Central memory CD8-positive, alpha-beta T cell (primary cell): Measurements from ENCODE around the gene SYNGR3.
A peak's percentile ranks its signal among the peaks of the same experiment; 100 is the strongest.
"Not testable (repeated sequence)": the region's sequence is repeated elsewhere in the genome, so short reads cannot be mapped to it uniquely, and the experiment has no call there.

ENCODE experiments used
- ATAC-seq: fragments of 150-1000 bp; cut with Tn5 transposase; replicated peaks from 2 replicates; pipeline ENCODE4 v1.10.0; 2022; ENCODE audit warnings: mild to moderate bottlenecking, moderate FRiP score, moderate number of reproducible peaks; ENCODE audit not compliant: poor library complexity, severe bottlenecking; ENCODE audit errors: extremely low read depth
- DNase-seq, 2 donors: peaks; one replicate each; pipeline ENCODE4 v3.0.0; 2021; ENCODE audit warnings: low spot score in 2 of 2
- H3K27ac Mint-ChIP-seq: one replicate; pipeline ENCODE4 v1.8.0; 2022; ENCODE audit warnings: low read depth, mild to moderate bottlenecking, moderate library complexity, mixed read lengths
- H3K27me3 Mint-ChIP-seq: one replicate; pipeline ENCODE4 v1.8.0; 2022; ENCODE audit warnings: mixed read lengths
- H3K36me3 Mint-ChIP-seq: one replicate; pipeline ENCODE4 v1.8.0; 2022; ENCODE audit warnings: mild to moderate bottlenecking, moderate library complexity, mixed read lengths; ENCODE audit not compliant: insufficient read depth
- H3K4me1 Mint-ChIP-seq: one replicate; pipeline ENCODE4 v1.8.0; 2022; ENCODE audit warnings: mixed read lengths
- H3K4me3 Mint-ChIP-seq: one replicate; pipeline ENCODE4 v1.8.0; 2022; ENCODE audit warnings: mild to moderate bottlenecking, moderate library complexity, mixed read lengths
- H3K9me3 Mint-ChIP-seq: one replicate; pipeline ENCODE4 v1.8.0; 2022; ENCODE audit warnings: mixed read lengths

Gene SYNGR3

DNA sequence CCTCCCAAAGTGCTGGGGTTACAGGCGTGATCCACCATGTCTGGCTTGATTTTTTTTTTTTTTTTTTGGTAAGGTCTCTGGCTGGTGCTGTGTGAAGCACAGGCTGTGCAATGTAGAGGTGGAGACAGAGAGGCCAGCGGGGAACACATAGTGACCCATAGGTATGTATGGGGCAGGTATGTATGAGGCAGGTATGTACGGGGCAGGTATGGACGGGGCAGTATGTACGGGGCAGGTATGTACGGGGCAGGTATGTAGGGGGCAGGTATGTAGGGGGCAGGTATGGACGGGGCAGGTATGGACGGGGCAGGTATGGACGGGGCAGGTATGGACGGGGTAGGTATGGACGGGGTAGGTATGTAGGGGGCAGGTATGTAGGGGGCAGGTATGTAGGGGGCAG lies 40.3 kb upstream of the SYNGR3 start:
- Mint-ChIP-seq H3K9me3 (no peaks in the 10 kb centered on the region), H3K4me3 (no peak overlapping the region), H3K27ac (no peak overlapping the region), H3K4me1 (no peaks in the 10 kb centered on the region), H3K27me3 (no peaks in the 10 kb centered on the region), H3K36me3 (no peaks in the 10 kb centered on the region)
- DNase-seq: no peak
- no peak for ATAC-seq

GRCh38 chr16:1950047-1950446 lies 39.7 kb upstream of the SYNGR3 start:
- DNase-seq: no peak
- H3K4me3 Mint-ChIP-seq: no peak overlapping the region
- no peak for ATAC-seq
- H3K4me1 Mint-ChIP-seq: no peaks in the 10 kb centered on the region
- no peaks in the 10 kb centered on the region for H3K9me3 Mint-ChIP-seq
- no peak overlapping the region for H3K27ac Mint-ChIP-seq
- no peaks in the 10 kb centered on the region for H3K27me3 Mint-ChIP-seq
- no peaks in the 10 kb centered on the region for H3K36me3 Mint-ChIP-seq

DNA sequence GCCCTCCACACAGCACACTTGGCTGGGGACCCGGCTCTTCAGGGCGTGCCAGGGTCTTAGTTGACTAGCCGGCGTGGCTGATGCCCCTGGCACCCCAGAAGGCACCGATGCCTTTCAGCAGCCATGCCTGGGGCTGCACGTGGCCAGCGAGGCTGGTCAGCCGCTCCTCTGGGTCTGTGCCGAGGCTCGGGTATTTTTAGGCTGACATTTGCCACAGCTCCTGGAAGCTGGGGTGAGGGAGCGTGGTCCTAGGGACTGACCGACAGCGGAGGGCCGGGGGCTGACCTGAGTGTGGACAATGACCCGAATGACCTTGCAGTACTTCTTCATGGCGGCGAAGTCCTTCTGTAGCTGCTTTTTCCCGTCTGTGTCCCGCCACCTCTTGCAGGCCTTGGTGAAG lies 39.2 kb upstream of the SYNGR3 start:
- DNase-seq: no peak
- ATAC-seq: no peak
- Mint-ChIP-seq H3K4me1 (no peaks in the 10 kb centered on the region), H3K9me3 (no peaks in the 10 kb centered on the region), H3K27me3 (no peaks in the 10 kb centered on the region), H3K36me3 (no peaks in the 10 kb centered on the region), H3K27ac (no peak overlapping the region), H3K4me3 (no peak overlapping the region)

- H3K4me1 Mint-ChIP-seq: no peaks in the 10 kb centered on the region
- H3K36me3 Mint-ChIP-seq: no peaks in the 10 kb centered on the region
- ATAC-seq: no peak
- no peaks in the 10 kb centered on the region for H3K27me3 Mint-ChIP-seq
- H3K9me3 Mint-ChIP-seq: no peaks in the 10 kb centered on the region
- no peak for DNase-seq
- no peak overlapping the region for H3K4me3 Mint-ChIP-seq
- H3K27ac Mint-ChIP-seq: no peak overlapping the region
Observed at GRCh38 chr16:1953734-1954133, 36.0 kb upstream of the SYNGR3 start.

- not testable (repeated sequence) for H3K4me3 Mint-ChIP-seq
Observed at GRCh38 chr16:1957434-1958142, 32.2 kb upstream of the SYNGR3 start.

DNA sequence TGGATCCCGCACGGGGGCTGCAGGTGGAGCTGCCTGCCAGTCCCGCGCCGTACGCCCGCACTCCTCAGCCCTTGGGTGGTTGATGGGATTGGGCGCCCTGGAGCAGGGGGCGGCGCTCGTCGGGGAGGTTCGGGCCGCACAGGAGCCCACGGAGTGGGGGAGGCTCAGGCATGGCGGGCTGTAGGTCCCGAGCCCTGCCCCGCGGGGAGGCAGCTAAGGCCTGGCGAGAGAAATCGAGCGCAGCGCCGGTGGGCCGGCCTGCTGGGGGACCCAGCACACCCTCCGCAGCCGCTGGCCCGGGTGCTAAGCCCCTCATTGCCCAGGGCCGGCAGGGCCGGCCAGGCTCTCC lies 31.7 kb upstream of the SYNGR3 start:
- H3K27ac Mint-ChIP-seq, H3K4me3 Mint-ChIP-seq, H3K27me3 Mint-ChIP-seq, ATAC-seq, DNase-seq, H3K9me3 Mint-ChIP-seq: not testable (repeated sequence)
- H3K36me3 Mint-ChIP-seq: peaks cover 32% of the 10 kb centered on the region
- peaks cover 38% of the 10 kb centered on the region for H3K4me1 Mint-ChIP-seq

More at GRCh38 chr16:1957434-1958142, 32.2 kb upstream of the SYNGR3 start:
- H3K27ac Mint-ChIP-seq, H3K9me3 Mint-ChIP-seq, H3K27me3 Mint-ChIP-seq, ATAC-seq, DNase-seq: not testable (repeated sequence)
- Mint-ChIP-seq H3K36me3 (peaks cover 27% of the 10 kb centered on the region), H3K4me1 (peaks cover 33% of the 10 kb centered on the region)

DNA sequence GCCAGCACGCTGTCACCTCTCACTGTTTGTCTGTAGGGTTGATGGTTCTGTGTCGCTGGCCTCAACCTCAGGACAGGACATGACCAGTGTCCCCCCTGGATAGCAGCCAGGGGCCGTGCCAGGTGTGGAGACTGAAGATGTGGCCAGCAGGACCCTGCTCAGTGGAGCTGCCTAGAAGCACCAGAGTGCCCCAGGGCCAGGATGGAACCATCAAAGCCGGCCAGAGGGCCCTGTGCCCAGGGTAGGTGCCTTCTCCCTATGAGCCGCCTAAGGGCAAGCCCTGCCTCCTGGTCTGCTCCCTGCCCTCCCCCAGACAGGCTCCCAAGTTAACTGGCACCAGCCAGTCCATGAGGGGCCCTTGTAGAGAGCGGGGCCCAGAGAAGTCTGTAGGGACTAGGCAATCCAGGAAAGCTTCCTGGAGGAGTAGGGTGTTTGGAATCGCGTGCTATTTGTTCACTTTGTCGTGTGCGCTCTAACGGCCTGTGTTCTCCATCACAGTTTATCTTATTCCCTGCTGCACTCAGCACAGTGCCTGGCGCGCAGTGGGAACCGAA lies 31.0 kb upstream of the SYNGR3 start:
- Mint-ChIP-seq H3K27me3 (no peaks in the 10 kb centered on the region), H3K36me3 (peaks cover 39% of the 10 kb centered on the region), H3K4me3 (peak overlapping the region; percentile 94), H3K9me3 (no peaks in the 10 kb centered on the region), H3K27ac (peak overlapping the region; percentile 44), H3K4me1 (peaks cover 44% of the 10 kb centered on the region)
- no peak for DNase-seq
- ATAC-seq: no peak

DNA sequence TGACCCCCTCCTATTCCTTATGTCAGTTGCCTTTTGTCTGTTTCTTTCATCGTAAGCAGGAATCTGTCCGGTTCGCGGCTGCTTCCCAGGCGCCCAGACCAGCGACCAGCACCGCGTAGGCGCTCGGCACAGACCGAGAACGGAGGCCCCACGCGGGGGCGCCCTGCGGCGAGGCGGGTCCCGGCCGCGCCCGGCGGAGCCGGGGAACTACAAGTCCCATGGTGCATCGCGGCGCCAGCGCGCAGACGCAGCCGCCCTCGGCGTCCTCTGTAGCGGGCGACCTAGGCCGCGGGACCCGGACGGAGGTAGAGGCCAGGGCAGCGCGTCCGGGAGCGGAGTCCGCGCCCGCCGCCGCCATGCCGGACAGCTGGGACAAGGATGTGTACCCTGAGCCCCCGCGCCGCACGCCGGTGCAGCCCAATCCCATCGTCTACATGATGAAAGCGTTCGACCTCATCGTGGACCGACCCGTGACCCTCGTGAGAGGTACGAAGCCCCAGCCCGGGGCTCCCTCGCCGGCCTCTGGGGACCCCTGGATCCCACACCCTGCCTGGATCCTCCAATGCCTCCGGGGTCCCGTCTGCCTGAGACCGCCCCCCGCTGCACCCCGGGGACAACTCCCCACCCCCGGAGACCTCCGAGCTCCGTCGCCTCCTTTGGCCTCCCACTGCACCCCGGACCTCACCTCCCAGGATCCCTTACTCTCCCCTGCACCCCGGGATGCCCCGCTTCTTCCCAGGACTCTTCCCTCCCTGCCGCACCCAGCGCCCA lies 30.3 kb upstream of the SYNGR3 start, which contains the start of gene NDUFB10:
TSS of gene NDUFB10 (plus strand) at position 270 of the 771 bp plus-strand sequence. CDS start at position 357, 87 bp downstream.
- Mint-ChIP-seq H3K27me3 (no peaks in the 10 kb centered on the region), H3K4me3 (peak within 1 kb of the TSS; percentile 94), H3K36me3 (peaks cover 45% of the 10 kb centered on the region), H3K9me3 (no peaks in the 10 kb centered on the region), H3K4me1 (peaks cover 51% of the 10 kb centered on the region), H3K27ac (peak within 1 kb of the TSS; percentile 99)
- ATAC-seq (peak; percentile 65), DNase-seq (peak; percentile 78 to 87)

DNA sequence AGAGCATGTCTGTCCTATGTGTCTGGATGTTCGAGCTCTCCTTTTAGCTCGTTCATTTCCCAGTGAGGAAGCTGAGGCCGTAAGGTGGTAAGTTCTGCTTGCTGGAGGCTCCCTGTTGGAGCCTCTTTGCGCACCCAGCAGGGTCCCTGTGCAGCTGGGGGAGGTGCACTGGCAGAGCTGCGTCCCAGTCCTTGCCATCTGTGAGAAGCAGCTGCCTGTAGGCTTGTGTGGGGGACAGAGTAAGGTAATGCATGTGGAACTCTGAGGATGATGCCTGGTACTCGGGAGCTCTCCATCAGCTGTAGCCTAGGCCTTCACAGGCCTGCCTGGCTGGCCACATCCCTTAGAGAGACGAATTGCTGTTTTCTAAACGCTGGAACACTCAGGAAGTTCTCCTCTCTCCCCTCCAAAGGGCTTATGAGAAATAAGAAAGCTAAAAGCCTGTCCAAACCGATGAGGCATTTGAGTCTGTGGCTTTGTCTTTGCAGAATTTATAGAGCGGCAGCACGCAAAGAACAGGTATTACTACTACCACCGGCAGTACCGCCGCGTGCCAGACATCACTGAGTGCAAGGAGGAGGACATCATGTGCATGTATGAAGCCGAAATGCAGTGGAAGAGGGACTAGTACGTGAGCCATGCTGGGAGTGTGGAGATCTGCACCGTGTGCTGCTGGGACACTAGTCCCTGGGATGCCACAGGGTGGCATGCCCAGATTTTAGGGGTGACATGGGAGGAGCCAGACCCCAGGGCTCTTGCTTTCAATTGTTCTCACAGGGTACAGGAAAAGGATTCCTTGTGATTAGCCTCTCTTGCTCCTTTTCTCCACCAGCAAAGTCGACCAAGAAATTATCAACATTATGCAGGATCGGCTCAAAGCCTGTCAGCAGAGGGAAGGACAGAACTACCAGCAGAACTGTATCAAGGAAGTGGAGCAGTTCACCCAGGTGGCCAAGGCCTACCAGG lies 28.8 kb upstream of the SYNGR3 start:
- peaks cover 64% of the 10 kb centered on the region for H3K4me1 Mint-ChIP-seq
- peak overlapping the region; percentile 99 for H3K27ac Mint-ChIP-seq
- no peaks in the 10 kb centered on the region for H3K27me3 Mint-ChIP-seq
- H3K36me3 Mint-ChIP-seq: peaks cover 57% of the 10 kb centered on the region
- ATAC-seq: no peak
- peak overlapping the region; percentile 94 for H3K4me3 Mint-ChIP-seq
- no peak for DNase-seq
- no peaks in the 10 kb centered on the region for H3K9me3 Mint-ChIP-seq

- Mint-ChIP-seq H3K4me1 (peaks cover 65% of the 10 kb centered on the region), H3K27ac (peak overlapping the region; percentile 99), H3K27me3 (no peaks in the 10 kb centered on the region), H3K36me3 (peaks cover 57% of the 10 kb centered on the region), H3K9me3 (no peaks in the 10 kb centered on the region), H3K4me3 (peak overlapping the region; percentile 94)
- ATAC-seq (no peak), DNase-seq (no peak)
Observed at GRCh38 chr16:1961651-1962067, 28.1 kb upstream of the SYNGR3 start.

DNA sequence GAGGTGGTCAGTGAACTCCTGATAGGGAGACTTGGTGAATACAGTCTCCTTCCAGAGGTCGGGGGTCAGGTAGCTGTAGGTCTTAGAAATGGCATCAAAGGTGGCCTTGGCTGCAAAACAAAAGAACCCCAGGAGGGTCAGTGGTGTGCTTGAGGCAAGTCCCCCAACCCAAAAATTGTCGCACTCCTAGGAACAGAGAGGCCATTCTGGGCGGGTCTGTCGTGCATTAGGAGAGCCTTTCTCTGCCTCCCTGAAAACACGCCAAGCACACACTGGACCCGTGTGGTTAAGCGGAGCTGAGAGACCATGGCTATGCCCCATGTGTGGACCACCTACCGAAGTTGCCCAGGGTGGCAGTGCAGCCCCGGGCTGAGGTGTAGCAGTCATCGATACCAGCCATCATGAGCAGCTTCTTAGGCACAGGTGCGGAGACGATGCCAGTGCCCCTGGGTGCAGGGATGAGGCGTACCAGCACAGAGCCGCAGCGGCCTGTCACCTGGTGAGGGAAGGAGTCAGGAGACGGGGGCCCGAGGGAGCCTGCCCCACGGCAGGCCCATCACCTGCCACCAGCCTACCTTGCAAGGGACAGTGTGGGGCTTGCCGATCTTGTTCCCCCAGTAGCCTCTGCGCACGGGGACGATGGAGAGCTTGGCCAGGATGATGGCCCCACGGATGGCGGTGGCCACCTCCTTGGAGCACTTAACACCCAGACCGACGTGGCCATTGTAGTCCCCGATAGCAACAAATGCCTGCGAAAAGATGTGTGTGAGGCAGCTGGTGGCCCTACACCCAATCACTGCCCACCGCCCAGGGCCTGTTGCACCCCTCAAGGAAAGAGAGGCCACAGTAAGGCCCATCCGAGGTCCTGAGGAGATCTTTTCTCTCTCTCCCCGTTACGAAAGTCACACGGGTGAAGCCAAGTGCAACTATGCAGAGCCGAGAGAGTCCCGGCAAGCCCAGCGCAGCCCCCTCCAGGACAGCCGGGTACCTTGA lies 27.3 kb upstream of the SYNGR3 start:
- peak overlapping the region; percentile 94 for H3K4me3 Mint-ChIP-seq
- H3K4me1 Mint-ChIP-seq: peaks cover 65% of the 10 kb centered on the region
- peak overlapping the region; percentile 99 for H3K27ac Mint-ChIP-seq
- not testable (repeated sequence) for DNase-seq, ATAC-seq, H3K27me3 Mint-ChIP-seq, H3K9me3 Mint-ChIP-seq
- peaks cover 57% of the 10 kb centered on the region for H3K36me3 Mint-ChIP-seq
